HEK293T (cell line): Measurements from ENCODE around the gene NCAN.

ENCODE experiments used
- CTCF ChIA-PET: fragments of 350-600 bp; formaldehyde crosslinking; extraction: SDS; loops from one replicate; lab custom pipeline; 2021; ENCODE audit warnings: antibody characterized with exemption, inconsistent platforms; lab: Yijun Ruan, JAX
- POLR2A ChIA-PET: fragments of 350-600 bp; formaldehyde crosslinking; extraction: SDS; loops from one replicate; lab custom pipeline; 2020; ENCODE audit warnings: antibody characterized with exemption, inconsistent platforms; lab: Yijun Ruan, JAX
- DNase-seq: peaks from one replicate; pipeline ENCODE4 v3.0.0; 2012; ENCODE audit warnings: mixed read lengths; ENCODE audit errors: extremely low spot score
- ARNT ChIP-seq: fragments of 450-650 bp; IDR thresholded peaks from 2 replicates; pipeline ENCODE4 v1.6.1; 2017; ENCODE audit warnings: mild to moderate bottlenecking
- BHLHE40 ChIP-seq: fragments of 450-650 bp; IDR thresholded peaks from 2 replicates; pipeline ENCODE4 v1.6.1; 2016; ENCODE audit warnings: mild to moderate bottlenecking, moderate library complexity, borderline replicate concordance
- CTBP1 ChIP-seq: fragments of 450-650 bp; IDR thresholded peaks from 2 replicates; pipeline ENCODE4 v1.6.1; 2016; ENCODE audit warnings: borderline replicate concordance
- ELF4 ChIP-seq: fragments of 450-650 bp; IDR thresholded peaks from 2 replicates; pipeline ENCODE4 v1.6.1; 2017; ENCODE audit warnings: antibody characterized with exemption
- FOXA1 ChIP-seq: fragments of 450-650 bp; IDR thresholded peaks from 2 replicates; pipeline ENCODE4 v1.6.1; 2016; ENCODE audit warnings: mild to moderate bottlenecking
- FOXK2 ChIP-seq: fragments of 450-650 bp; IDR thresholded peaks from 2 replicates; pipeline ENCODE4 v1.6.1; 2016; ENCODE audit warnings: mild to moderate bottlenecking
- FOXM1 ChIP-seq: fragments of 450-650 bp; IDR thresholded peaks from 2 replicates; pipeline ENCODE4 v1.6.1; 2017; ENCODE audit warnings: mild to moderate bottlenecking, borderline replicate concordance
- HDGF ChIP-seq: fragments of 450-650 bp; IDR thresholded peaks from 2 replicates; pipeline ENCODE4 v1.6.1; 2017; ENCODE audit warnings: antibody characterized with exemption, borderline replicate concordance
- L3MBTL2 ChIP-seq: fragments of 450-650 bp; conservative IDR thresholded peaks from 2 replicates; pipeline ENCODE4 v1.6.1; 2016; ENCODE audit warnings: mild to moderate bottlenecking
- LEF1 ChIP-seq: fragments of 450-650 bp; IDR thresholded peaks from 2 replicates; pipeline ENCODE4 v1.6.1; 2017; ENCODE audit warnings: mild to moderate bottlenecking, borderline replicate concordance
- NFRKB ChIP-seq: fragments of 450-650 bp; IDR thresholded peaks from 2 replicates; pipeline ENCODE4 v1.6.1; 2016; ENCODE audit warnings: mild to moderate bottlenecking, moderate library complexity
- SP1 ChIP-seq: fragments of 450-650 bp; IDR thresholded peaks from 2 replicates; pipeline ENCODE4 v1.6.1; 2017
- SUZ12 ChIP-seq: fragments of 450-650 bp; IDR thresholded peaks from 2 replicates; pipeline ENCODE4 v1.6.1; 2016; ENCODE audit warnings: mild to moderate bottlenecking
- TARDBP ChIP-seq: fragments of 450-650 bp; IDR thresholded peaks from 2 replicates; pipeline ENCODE4 v1.6.1; 2016
- ZNF384 ChIP-seq: fragments of 450-650 bp; IDR thresholded peaks from 2 replicates; pipeline ENCODE4 v1.6.1; 2016
- TF ChIP-seq, protein P1 (sequence below): fragments of 450-650 bp; IDR thresholded peaks from 2 replicates; pipeline ENCODE4 v1.6.1; 2016

Gene NCAN

DNA sequence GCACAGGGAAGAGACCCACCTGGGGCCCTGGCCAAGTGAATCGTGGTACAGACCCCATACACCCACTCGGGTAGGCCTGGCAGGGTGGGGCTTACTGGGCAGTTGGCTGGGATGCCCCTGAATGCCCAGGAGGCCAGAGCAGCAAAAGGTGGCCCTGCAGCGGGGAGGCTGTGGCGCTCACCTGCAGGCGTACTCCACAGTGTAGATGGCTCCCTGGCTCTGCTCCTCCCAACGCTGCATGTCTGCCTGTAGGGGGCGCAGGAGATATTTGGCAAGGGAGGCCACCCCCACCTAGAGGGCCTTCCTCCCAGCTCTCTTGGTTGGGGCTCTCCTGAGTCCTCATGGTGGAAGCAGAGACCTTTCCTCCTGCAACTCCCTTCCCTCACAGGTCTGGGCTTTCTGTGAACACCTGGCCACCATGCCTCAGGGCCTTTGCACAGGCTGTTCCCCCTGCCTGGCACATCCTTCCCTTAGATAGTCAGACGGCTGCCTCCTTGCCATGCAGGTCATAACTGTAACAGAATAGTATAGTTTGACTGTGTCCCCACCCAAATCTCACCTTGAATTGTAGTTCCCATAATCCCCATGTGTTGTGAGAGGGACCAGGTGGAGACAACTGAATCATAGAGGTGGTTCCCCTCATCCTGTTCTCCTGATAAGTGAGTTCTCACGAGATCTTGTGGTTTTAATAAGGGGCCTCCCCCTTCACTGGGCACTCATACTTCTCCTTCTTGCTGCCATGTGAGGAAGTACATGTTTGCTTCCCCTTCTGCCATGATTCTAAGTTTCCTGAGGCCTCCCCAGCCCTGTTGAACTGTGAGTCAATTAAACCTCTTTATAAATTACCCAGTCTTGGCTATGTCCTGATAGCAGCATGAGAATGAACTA is 25.7 kb upstream of the NCAN start:
- TF ChIP-seq FOXK2 (no peak), ARNT (no peak), HDGF (no peak)
- ChIA-PET CTCF (interaction anchor here (0.6 to 0.8 kb wide), 2 partner anchors 16 kb away, joined by 3 read pairs; no protein-coding TSS in a partner anchor), POLR2A (interaction anchor here (0.9 kb wide), 1 partner anchor 17 kb away, joined by 4 read pairs; the partner anchor contains the start of gene NR2C2AP)
- DNase-seq, result peak; percentile 77

GRCh38 chr19:19186742-19187141 is 25.0 kb upstream of the NCAN start:
- ChIA-PET CTCF (interaction anchor here (0.8 kb wide), 1 partner anchor 15 kb away, joined by 3 read pairs; no protein-coding TSS in a partner anchor), POLR2A (no interaction called here)
- DNase-seq, result no peak
- no peak for TF ChIP-seq ZNF384
- no peak for TF ChIP-seq ARNT
- no peak for TF ChIP-seq CTBP1
- no peak for TF ChIP-seq LEF1
- no peak for TF ChIP-seq HDGF
- no peak for TF ChIP-seq FOXM1
- TF ChIP-seq FOXA1, result no peak
- TF ChIP-seq SUZ12, result no peak
- TF ChIP-seq FOXK2, result no peak
- no peak for TF ChIP-seq TARDBP
- TF ChIP-seq NFRKB, result no peak
- TF ChIP-seq SP1, result no peak
- TF ChIP-seq, protein P1, sequence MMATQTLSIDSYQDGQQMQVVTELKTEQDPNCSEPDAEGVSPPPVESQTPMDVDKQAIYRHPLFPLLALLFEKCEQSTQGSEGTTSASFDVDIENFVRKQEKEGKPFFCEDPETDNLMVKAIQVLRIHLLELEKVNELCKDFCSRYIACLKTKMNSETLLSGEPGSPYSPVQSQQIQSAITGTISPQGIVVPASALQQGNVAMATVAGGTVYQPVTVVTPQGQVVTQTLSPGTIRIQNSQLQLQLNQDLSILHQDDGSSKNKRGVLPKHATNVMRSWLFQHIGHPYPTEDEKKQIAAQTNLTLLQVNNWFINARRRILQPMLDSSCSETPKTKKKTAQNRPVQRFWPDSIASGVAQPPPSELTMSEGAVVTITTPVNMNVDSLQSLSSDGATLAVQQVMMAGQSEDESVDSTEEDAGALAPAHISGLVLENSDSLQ, result no peak
- TF ChIP-seq BHLHE40, result no peak
- TF ChIP-seq ELF4, result no peak
- TF ChIP-seq L3MBTL2, result no peak

DNA sequence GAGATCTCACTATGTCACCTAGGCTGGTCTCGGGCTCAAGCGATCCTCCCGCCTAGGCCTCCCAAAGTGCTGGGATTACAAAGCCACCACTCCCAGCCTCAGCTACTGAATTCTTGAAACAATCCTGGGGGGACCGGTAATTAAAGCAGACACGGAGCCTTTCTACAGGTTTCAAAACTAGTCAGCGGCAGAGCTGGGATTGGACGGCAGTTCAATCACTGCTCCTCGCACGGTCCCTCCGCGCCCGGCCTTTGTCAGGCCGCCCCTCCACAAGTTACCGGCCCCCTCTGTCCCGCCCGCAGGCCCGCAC is 20.0 kb upstream of the NCAN start:
- TF ChIP-seq, protein P1, result no peak
- TF ChIP-seq FOXA1, result no peak
- no peak for TF ChIP-seq HDGF
- no peak for TF ChIP-seq CTBP1
- TF ChIP-seq FOXK2, result no peak
- no peak for TF ChIP-seq NFRKB
- TF ChIP-seq SP1, result no peak
- TF ChIP-seq ELF4, result no peak
- TF ChIP-seq LEF1, result no peak
- no peak for TF ChIP-seq TARDBP
- no peak for TF ChIP-seq SUZ12
- TF ChIP-seq BHLHE40, result no peak
- no peak for TF ChIP-seq ARNT
- TF ChIP-seq ZNF384, result no peak
- TF ChIP-seq FOXM1, result no peak
- TF ChIP-seq L3MBTL2, result no peak
- no peak for DNase-seq
- ChIA-PET POLR2A (interaction anchor here (0.7 to 4.9 kb wide), 4 partner anchors 10 to 29 kb away, joined by 3 to 46 read pairs (median 3); partner anchors contain the start of gene NR2C2AP), CTCF (interaction anchor here (0.5 to 2.0 kb wide), 2 partner anchors 13 to 17 kb away, joined by 3 to 11 read pairs; no protein-coding TSS in a partner anchor)

GRCh38 chr19:19192078-19192882 is 19.5 kb upstream of the NCAN start, which contains the start of the genes BORCS8 and RFXANK:
TSS of gene BORCS8 (minus strand) at chr19:19192152. CDS start at chr19:19192117, 35 bp downstream.
TSS of gene RFXANK (plus strand) at chr19:19192258. CDS start at chr19:19193947, 1,689 bp downstream.
- TF ChIP-seq BHLHE40 (no peak), SP1 (no peak), HDGF (0 out of 2 replicates have a peak, but pooled peaks have one; percentile 11), ARNT (peak; percentile 61; the same call in 1 of the 2 replicates), TARDBP (no peak; the same call in 1 of the 2 replicates), SUZ12 (no peak), CTBP1 (peak; percentile 79; the same call in 1 of the 2 replicates), LEF1 (peak; percentile 62; the same call in 1 of the 2 replicates), FOXK2 (no peak), NFRKB (no peak), L3MBTL2 (0 out of 2 replicates have a peak, but pooled peaks have one; percentile 13), FOXM1 (peak; percentile 88), FOXA1 (no peak), ZNF384 (no peak), ELF4 (peak; percentile 66)
- TF ChIP-seq, protein P1, result peak; percentile 16; the same call in 1 of the 2 replicates
- ChIA-PET POLR2A (interaction anchor here (0.6 to 4.9 kb wide), 5 partner anchors 10 to 273 kb away, joined by 3 to 46 read pairs (median 3); partner anchors contain the start of genes COPE, DDX49 and NR2C2AP), CTCF (interaction anchor here (0.5 to 2.0 kb wide), 4 partner anchors 13 to 181 kb away, joined by 3 to 11 read pairs (median 3); no protein-coding TSS in a partner anchor)
- peak; percentile 95 for DNase-seq
